ENCODE data around the gene APBB1. TPM values are rescaled to one million over a fixed set of nuclear protein-coding genes. Genes with fewer than 3 reads are reported as not detected.

Gene APBB1
- polyA plus RNA-seq, 2 of the 4 experiments (the other 2 are of a cell fraction): 13.6 to 16.4 TPM

- H3K9me3 ChIP-seq: no peaks in the 10 kb centered on the region
- H3K4me2 ChIP-seq: peak within 1 kb of the TSS; percentile 82
- peak within 1 kb of the TSS; percentile 77 to 87 for H3K27ac ChIP-seq
- FAIRE-seq: no peak
- peak within 1 kb of the TSS; percentile 51 for H3K4me3 ChIP-seq
- ChIA-PET POLR2A (interaction anchor here (1.0 to 4.3 kb wide), 4 partner anchors 10 to 91 kb away, joined by 3 to 26 read pairs (median 5); partner anchors contain the start of genes APBB1, ARFIP2 and TIMM10B), CTCF (interaction anchor here (0.6 to 3.7 kb wide), 7 partner anchors 11 to 115 kb away, joined by 3 to 45 read pairs (median 5); no protein-coding TSS in a partner anchor)
- peak; percentile 90 to 94 for ATAC-seq
- TF ChIP-seq KDM1A (IDR thresholded peaks at IDR 0.05; ENCODE audit: low read depth): no peak
- no peak for TF ChIP-seq TP53 (CRISPR knock-in tag; IDR thresholded peaks at IDR 0.05)
- no peak for TF ChIP-seq RCOR1 (IDR thresholded peaks at IDR 0.05; ENCODE audit: low read depth, low read length)
- TF ChIP-seq BHLHE40 (IDR thresholded peaks at IDR 0.05; ENCODE audit: low read depth, low read length): no peak
- peak in 1 of 2 experiments; percentile 41; a peak in 2 of 5 replicates for TF ChIP-seq JUN (IDR thresholded peaks at IDR 0.05)
- no peak for TF ChIP-seq FOSL2 (IDR thresholded peaks at IDR 0.05)
- peak; percentile 49 for TF ChIP-seq FOSL2 (CRISPR knock-in tag; IDR thresholded peaks at IDR 0.05)
- peak; percentile 40 for TF ChIP-seq MAX (IDR thresholded peaks at IDR 0.05)
- TF ChIP-seq E2F6 (IDR thresholded peaks at IDR 0.05; ENCODE audit: borderline replicate concordance, low read depth): 0 out of 2 replicates have a peak, but pooled peaks have one; percentile 54
- 0 out of 2 replicates have a peak, but pooled peaks have one; percentile 31 for TF ChIP-seq POLR2A (IDR thresholded peaks at IDR 0.05; ENCODE audit: low read length)
- TF ChIP-seq JUNB (IDR thresholded peaks at IDR 0.05): no peak
- no peak for TF ChIP-seq HOXB5 (CRISPR knock-in tag; IDR thresholded peaks at IDR 0.05)
- 0 out of 2 replicates have a peak, but pooled peaks have one; percentile 9 for TF ChIP-seq GATA3 (IDR thresholded peaks at IDR 0.05; ENCODE audit: borderline replicate concordance)
- peak; percentile 67; the same call in 1 of the 2 replicates for TF ChIP-seq PBX3 (IDR thresholded peaks at IDR 0.05)
- 0 out of 2 replicates have a peak, but pooled peaks have one; percentile 15 for TF ChIP-seq MYC (IDR thresholded peaks at IDR 0.05; ENCODE audit: borderline replicate concordance, low read length)
- TF ChIP-seq CBX2 (IDR thresholded peaks at IDR 0.05; ENCODE audit: borderline replicate concordance, low read depth): no peak
- WGBS (ENCODE audit: missing lambda C conversion rate): 1% methylated on average over 20 of the region's 63 CpGs
- peaks cover 32% of the 10 kb centered on the region for H3K4me1 ChIP-seq
- DNase-seq (ENCODE audit: low read depth in 1 of 2, low spot score in 1 of 2): peak; percentile 82
Observed at GRCh38 chr11:6389905-6390717, 28.8 kb downstream of the APBB1 start, which contains the start of gene SMPD1. Gene SMPD1, plus strand, starts transcription at chr11:6390474. Its CDS starts 125 bp downstream, at chr11:6390599.

- peak overlapping the region; percentile 82 for H3K4me2 ChIP-seq
- no peak overlapping the region for H3K4me3 ChIP-seq
- FAIRE-seq (no peak), DNase-seq (ENCODE audit: low read depth in 1 of 2, low spot score in 1 of 2) (no peak), ATAC-seq (no peak)
- POLR2A ChIA-PET: interaction anchor here (1.7 to 4.3 kb wide), 2 partner anchors 31 to 295 kb away, joined by 5 to 26 read pairs; partner anchors contain the start of genes APBB1 and MRPL17
- H3K4me1 ChIP-seq: peaks cover 32% of the 10 kb centered on the region
- 90% methylated on average over 1 of the region's 1 CpG for WGBS (ENCODE audit: missing lambda C conversion rate)
- peak overlapping the region; percentile 77 to 87 for H3K27ac ChIP-seq
- no peaks in the 10 kb centered on the region for H3K9me3 ChIP-seq
- CTCF ChIA-PET: interaction anchor here (1.2 to 3.7 kb wide), 4 partner anchors 10 to 317 kb away, joined by 3 to 45 read pairs (median 14); no protein-coding TSS in a partner anchor
- TF ChIP-seq ZSCAN20 (CRISPR knock-in tag; IDR thresholded peaks at IDR 0.05): no peak
- TF ChIP-seq CHD4 (IDR thresholded peaks at IDR 0.05; ENCODE audit: borderline replicate concordance): no peak
- no peak for TF ChIP-seq FOSB (CRISPR knock-in tag; IDR thresholded peaks at IDR 0.05)
Observed at GRCh38 chr11:6388748-6389147, 30.1 kb downstream of the APBB1 start.

All from A549 (cell line).